GM23338 (cell line): ENCODE measurements around the gene ELL2. TPM values are rescaled to one million over a fixed set of nuclear protein-coding genes. Genes with fewer than 3 reads are reported as not detected.

Experiments used
- ATAC-seq: fragments of 200-7000 bp; cut with Tn5 transposase; 3 replicates; pipeline ENCODE4 v1.9.1; 2020
- DNase-seq: peaks from one replicate; pipeline ENCODE4 v3.0.0-alpha.2; 2015; ENCODE audit warnings: low spot score
- H2AFZ ChIP-seq: fragments of 200-600 bp; sonication (generic); 2 replicates; pipeline ENCODE4 v1.8.0; 2016; ENCODE audit warnings: antibody characterized with exemption, mild to moderate bottlenecking, moderate library complexity
- H3F3A ChIP-seq: fragments of 200-600 bp; sonication (generic); replicated peaks from 2 replicates; pipeline ENCODE4 v1.8.0; 2017; ENCODE audit warnings: antibody characterized with exemption, mixed run types, low read depth
- H3K27ac ChIP-seq: fragments of 200-600 bp; sonication (generic); 2 replicates; pipeline ENCODE4 v1.6.1; 2016; ENCODE audit warnings: low read depth
- H3K27me3 ChIP-seq: fragments of 200-600 bp; sonication (generic); 2 replicates; pipeline ENCODE4 v1.8.0; 2016; ENCODE audit warnings: mild to moderate bottlenecking, mixed run types, moderate library complexity; ENCODE audit not compliant: insufficient read depth
- H3K36me3 ChIP-seq: fragments of 200-600 bp; sonication (generic); 2 replicates; pipeline ENCODE4 v1.8.0; 2016; ENCODE audit warnings: mild to moderate bottlenecking; ENCODE audit not compliant: insufficient read depth
- H3K4me1 ChIP-seq: fragments of 200-600 bp; sonication (generic); 2 replicates; pipeline ENCODE4 v1.8.0; 2016; ENCODE audit warnings: mild to moderate bottlenecking, moderate library complexity; ENCODE audit not compliant: insufficient read depth
- H3K4me2 ChIP-seq: fragments of 200-600 bp; sonication (generic); 2 replicates; pipeline ENCODE4 v1.7.1; 2017; ENCODE audit warnings: mixed run types
- H3K4me3 ChIP-seq: fragments of 200-600 bp; sonication (generic); 2 replicates; pipeline ENCODE4 v1.6.1; 2016; ENCODE audit warnings: mixed run types
- H3K79me2 ChIP-seq: fragments of 200-600 bp; sonication (generic); replicated peaks from 2 replicates; pipeline ENCODE4 v1.8.0; 2017; ENCODE audit warnings: mild to moderate bottlenecking; ENCODE audit not compliant: insufficient read depth
- H3K9me2 ChIP-seq: fragments of 200-600 bp; sonication (generic); 2 replicates; pipeline ENCODE4 v1.8.0; 2017; ENCODE audit not compliant: insufficient read depth
- H4K20me1 ChIP-seq: fragments of 200-600 bp; sonication (generic); replicated peaks from 2 replicates; pipeline ENCODE4 v1.8.0; 2017; ENCODE audit warnings: mild to moderate bottlenecking; ENCODE audit not compliant: insufficient read depth
- H3K27ac Mint-ChIP-seq: 2 replicates; pipeline ENCODE4 v1.8.0; 2020; ENCODE audit warnings: inconsistent platforms, mild to moderate bottlenecking, moderate library complexity, mixed read lengths
- H3K27me3 Mint-ChIP-seq: 3 replicates; pipeline ENCODE4 v1.8.0; 2022; ENCODE audit warnings: low read depth, mild to moderate bottlenecking, moderate library complexity, mixed read lengths, inconsistent platforms; ENCODE audit not compliant: insufficient read depth, poor library complexity
- H3K36me3 Mint-ChIP-seq: 3 replicates; pipeline ENCODE4 v1.8.0; 2021; ENCODE audit warnings: low read depth, mild to moderate bottlenecking, inconsistent platforms, moderate library complexity, mixed read lengths
- H3K4me1 Mint-ChIP-seq: 3 replicates; pipeline ENCODE4 v1.8.0; 2020; ENCODE audit warnings: mild to moderate bottlenecking, inconsistent platforms, mixed read lengths
- H3K4me3 Mint-ChIP-seq: 3 replicates; pipeline ENCODE4 v1.8.0; 2021; ENCODE audit warnings: moderate library complexity, mild to moderate bottlenecking, inconsistent platforms, mixed read lengths
- H3K9me3 Mint-ChIP-seq: 3 replicates; pipeline ENCODE4 v1.8.0; 2020; ENCODE audit warnings: moderate library complexity, mild to moderate bottlenecking, inconsistent platforms, mixed read lengths
- CREB1 ChIP-seq: fragments of 250-450 bp; sonication (Bioruptor Pico); IDR thresholded peaks from 2 replicates; pipeline ENCODE4 v1.5.0; 2020; ENCODE audit warnings: low read depth, mild to moderate bottlenecking, moderate library complexity
- EZH2 ChIP-seq: fragments of 200-600 bp; sonication (generic); IDR thresholded peaks from one replicate; pipeline ENCODE4 v1.8.0; 2017; ENCODE audit warnings: antibody characterized with exemption, mild to moderate bottlenecking, low read depth; ENCODE audit not compliant: unreplicated experiment
- EZH2phosphoT487 ChIP-seq: fragments of 200-600 bp; sonication (generic); IDR thresholded peaks from one replicate; pipeline ENCODE4 v1.8.1; 2018; ENCODE audit warnings: antibody characterized with exemption; ENCODE audit not compliant: unreplicated experiment
- JUNB ChIP-seq: IDR thresholded peaks from one replicate; pipeline ENCODE4 v1.6.1; 2016; ENCODE audit warnings: antibody characterized with exemption; ENCODE audit not compliant: unreplicated experiment
- NANOG ChIP-seq: IDR thresholded peaks from 2 replicates; pipeline ENCODE4 v1.6.1; 2016; ENCODE audit warnings: antibody characterized with exemption, borderline replicate concordance
- POLR2AphosphoS5 ChIP-seq: IDR thresholded peaks from 2 replicates; pipeline ENCODE4 v1.6.1; 2016; ENCODE audit warnings: antibody characterized with exemption, low read depth
- ZNF331 ChIP-seq: fragments of 250-450 bp; sonication (Bioruptor Pico); IDR thresholded peaks from 2 replicates; pipeline ENCODE4 v1.5.0; 2020; ENCODE audit warnings: low read depth, mild to moderate bottlenecking, moderate library complexity
- ZNF462 ChIP-seq: fragments of 250-450 bp; sonication (Bioruptor Pico); IDR thresholded peaks from 2 replicates; pipeline ENCODE4 v1.5.0; 2020; ENCODE audit warnings: mild to moderate bottlenecking, moderate library complexity
- polyA plus RNA-seq: library from polyadenylated mRNA; unstranded; fragments of >200 nt; fragmentation: Nextera tagmentation; extraction: Ambion mirVana; gene quantifications from 2 replicates; pipeline ENCODE4 v1.2.1, GENCODE V29; 2016
- total RNA-seq: library from RNA; depleted of rRNA; stranded (reverse); fragments of >200 nt; shearing (Covaris generic); gene quantifications from 2 replicates; pipeline ENCODE4 v1.2.3, GENCODE V29; 2014
- TF ChIP-seq, protein P1 (sequence below), 2 experiments: fragments of 200-600 bp in 1 of 2; sonication (generic) in 1 of 2; conservative IDR thresholded peaks; 2 replicates each; pipeline versions ENCODE4 v1.5.1 to v1.6.1; 2016 to 2017; ENCODE audit warnings: antibody characterized with exemption in 2 of 2, low read depth in 2 of 2, mild to moderate bottlenecking in 2 of 2, moderate library complexity in 1 of 2
- TF ChIP-seq, protein P2 (sequence below): IDR thresholded peaks from one replicate; pipeline ENCODE4 v1.6.1; 2018; ENCODE audit warnings: antibody characterized with exemption; ENCODE audit not compliant: unreplicated experiment
- TF ChIP-seq, protein P3 (sequence below): IDR thresholded peaks from 2 replicates; pipeline ENCODE4 v1.6.1; 2016; ENCODE audit warnings: antibody characterized with exemption

Gene ELL2
- total and polyA plus RNA-seq, 2 experiments from 2014 or later, result 7.4 to 32.6 TPM

GRCh38 chr5:95954716-95955115, 6.9 kb downstream of the ELL2 start:
- Histone ChIP-seq H2AFZ (no peak overlapping the region), H3K36me3 (no peaks in the 10 kb centered on the region), H3K4me3 (no peak overlapping the region), H3K4me1 (peaks cover 28% of the 10 kb centered on the region), H3K27ac (no peak overlapping the region), H3K9me2 (no peaks in the 10 kb centered on the region), H3K27me3 (peaks cover 4% of the 10 kb centered on the region), H3K4me2 (no peak overlapping the region), H4K20me1 (0 out of 2 replicates have a peak, but pooled peaks cover 3% of the 10 kb centered on the region), H3K79me2 (peaks cover 74% of the 10 kb centered on the region), H3F3A (no peaks in the 10 kb centered on the region)
- no peaks in the 10 kb centered on the region for H3K9me3 Mint-ChIP-seq
- peaks cover 45% of the 10 kb centered on the region for H3K4me1 Mint-ChIP-seq
- H3K27me3 Mint-ChIP-seq, result peaks cover 5% of the 10 kb centered on the region
- TF ChIP-seq, protein P1, sequence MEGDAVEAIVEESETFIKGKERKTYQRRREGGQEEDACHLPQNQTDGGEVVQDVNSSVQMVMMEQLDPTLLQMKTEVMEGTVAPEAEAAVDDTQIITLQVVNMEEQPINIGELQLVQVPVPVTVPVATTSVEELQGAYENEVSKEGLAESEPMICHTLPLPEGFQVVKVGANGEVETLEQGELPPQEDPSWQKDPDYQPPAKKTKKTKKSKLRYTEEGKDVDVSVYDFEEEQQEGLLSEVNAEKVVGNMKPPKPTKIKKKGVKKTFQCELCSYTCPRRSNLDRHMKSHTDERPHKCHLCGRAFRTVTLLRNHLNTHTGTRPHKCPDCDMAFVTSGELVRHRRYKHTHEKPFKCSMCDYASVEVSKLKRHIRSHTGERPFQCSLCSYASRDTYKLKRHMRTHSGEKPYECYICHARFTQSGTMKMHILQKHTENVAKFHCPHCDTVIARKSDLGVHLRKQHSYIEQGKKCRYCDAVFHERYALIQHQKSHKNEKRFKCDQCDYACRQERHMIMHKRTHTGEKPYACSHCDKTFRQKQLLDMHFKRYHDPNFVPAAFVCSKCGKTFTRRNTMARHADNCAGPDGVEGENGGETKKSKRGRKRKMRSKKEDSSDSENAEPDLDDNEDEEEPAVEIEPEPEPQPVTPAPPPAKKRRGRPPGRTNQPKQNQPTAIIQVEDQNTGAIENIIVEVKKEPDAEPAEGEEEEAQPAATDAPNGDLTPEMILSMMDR (conservative IDR thresholded peaks at IDR 0.05; ENCODE audit: low read depth in 2 of 2), result no peak
- no peak for TF ChIP-seq POLR2AphosphoS5
- no peak for TF ChIP-seq ZNF462 (CRISPR knock-in tag)
- TF ChIP-seq CREB1, result no peak
- no peak for TF ChIP-seq EZH2
- TF ChIP-seq, protein P2, sequence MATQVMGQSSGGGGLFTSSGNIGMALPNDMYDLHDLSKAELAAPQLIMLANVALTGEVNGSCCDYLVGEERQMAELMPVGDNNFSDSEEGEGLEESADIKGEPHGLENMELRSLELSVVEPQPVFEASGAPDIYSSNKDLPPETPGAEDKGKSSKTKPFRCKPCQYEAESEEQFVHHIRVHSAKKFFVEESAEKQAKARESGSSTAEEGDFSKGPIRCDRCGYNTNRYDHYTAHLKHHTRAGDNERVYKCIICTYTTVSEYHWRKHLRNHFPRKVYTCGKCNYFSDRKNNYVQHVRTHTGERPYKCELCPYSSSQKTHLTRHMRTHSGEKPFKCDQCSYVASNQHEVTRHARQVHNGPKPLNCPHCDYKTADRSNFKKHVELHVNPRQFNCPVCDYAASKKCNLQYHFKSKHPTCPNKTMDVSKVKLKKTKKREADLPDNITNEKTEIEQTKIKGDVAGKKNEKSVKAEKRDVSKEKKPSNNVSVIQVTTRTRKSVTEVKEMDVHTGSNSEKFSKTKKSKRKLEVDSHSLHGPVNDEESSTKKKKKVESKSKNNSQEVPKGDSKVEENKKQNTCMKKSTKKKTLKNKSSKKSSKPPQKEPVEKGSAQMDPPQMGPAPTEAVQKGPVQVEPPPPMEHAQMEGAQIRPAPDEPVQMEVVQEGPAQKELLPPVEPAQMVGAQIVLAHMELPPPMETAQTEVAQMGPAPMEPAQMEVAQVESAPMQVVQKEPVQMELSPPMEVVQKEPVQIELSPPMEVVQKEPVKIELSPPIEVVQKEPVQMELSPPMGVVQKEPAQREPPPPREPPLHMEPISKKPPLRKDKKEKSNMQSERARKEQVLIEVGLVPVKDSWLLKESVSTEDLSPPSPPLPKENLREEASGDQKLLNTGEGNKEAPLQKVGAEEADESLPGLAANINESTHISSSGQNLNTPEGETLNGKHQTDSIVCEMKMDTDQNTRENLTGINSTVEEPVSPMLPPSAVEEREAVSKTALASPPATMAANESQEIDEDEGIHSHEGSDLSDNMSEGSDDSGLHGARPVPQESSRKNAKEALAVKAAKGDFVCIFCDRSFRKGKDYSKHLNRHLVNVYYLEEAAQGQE, result no peak
- no peak for TF ChIP-seq JUNB
- TF ChIP-seq EZH2phosphoT487, result no peak
- no peak for TF ChIP-seq ZNF331 (CRISPR knock-in tag)
- TF ChIP-seq, protein P3, sequence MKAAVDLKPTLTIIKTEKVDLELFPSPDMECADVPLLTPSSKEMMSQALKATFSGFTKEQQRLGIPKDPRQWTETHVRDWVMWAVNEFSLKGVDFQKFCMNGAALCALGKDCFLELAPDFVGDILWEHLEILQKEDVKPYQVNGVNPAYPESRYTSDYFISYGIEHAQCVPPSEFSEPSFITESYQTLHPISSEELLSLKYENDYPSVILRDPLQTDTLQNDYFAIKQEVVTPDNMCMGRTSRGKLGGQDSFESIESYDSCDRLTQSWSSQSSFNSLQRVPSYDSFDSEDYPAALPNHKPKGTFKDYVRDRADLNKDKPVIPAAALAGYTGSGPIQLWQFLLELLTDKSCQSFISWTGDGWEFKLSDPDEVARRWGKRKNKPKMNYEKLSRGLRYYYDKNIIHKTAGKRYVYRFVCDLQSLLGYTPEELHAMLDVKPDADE, result no peak
- TF ChIP-seq NANOG, result no peak
- H3K27ac Mint-ChIP-seq, result no peak overlapping the region
- no peak for DNase-seq
- no peak overlapping the region for H3K4me3 Mint-ChIP-seq
- ATAC-seq, result no peak
- H3K36me3 Mint-ChIP-seq, result peaks cover 7% of the 10 kb centered on the region
